H9 (cell line): Measurements from ENCODE around the gene DPP10. TPM values are rescaled to one million over a fixed set of nuclear protein-coding genes. Genes with fewer than 3 reads are reported as not detected.

ENCODE experiments used
- DNase-seq: peaks from one replicate; pipeline ENCODE4 v3.0.0-alpha.2; 2017
- H2AFZ ChIP-seq: one replicate; pipeline ENCODE4 v1.6.1; 2013; ENCODE audit warnings: mild to moderate bottlenecking, low read length, control low read depth, moderate library complexity
- H2AK5ac ChIP-seq: 2 replicates; pipeline ENCODE4 v1.6.1; 2013; ENCODE audit warnings: low read length, control low read depth, mixed read lengths; ENCODE audit not compliant: insufficient read length
- H2BK120ac ChIP-seq: one replicate; pipeline ENCODE4 v1.6.1; 2013; ENCODE audit warnings: low read depth, mild to moderate bottlenecking, low read length, control low read depth, inconsistent platforms; ENCODE audit not compliant: poor library complexity, severe bottlenecking
- H2BK12ac ChIP-seq: 2 replicates; pipeline ENCODE4 v1.6.1; 2013; ENCODE audit warnings: low read length, control low read depth, mixed read lengths, low read depth; ENCODE audit not compliant: insufficient read length
- H2BK15ac ChIP-seq: 2 replicates; pipeline ENCODE4 v1.6.1; 2013; ENCODE audit warnings: low read depth, low read length, control low read depth
- H2BK20ac ChIP-seq: one replicate; pipeline ENCODE4 v1.6.1; 2013; ENCODE audit warnings: low read depth, mild to moderate bottlenecking, low read length, control low read depth, inconsistent platforms; ENCODE audit not compliant: poor library complexity, severe bottlenecking
- H2BK5ac ChIP-seq: 2 replicates; pipeline ENCODE4 v1.6.1; 2013; ENCODE audit warnings: low read length, control low read depth, mixed read lengths; ENCODE audit not compliant: insufficient read length
- H3K14ac ChIP-seq: 2 replicates; pipeline ENCODE4 v1.6.1; 2013; ENCODE audit warnings: low read length, control low read depth; ENCODE audit not compliant: insufficient read depth
- H3K18ac ChIP-seq: 2 replicates; pipeline ENCODE4 v1.6.1; 2013; ENCODE audit warnings: low read depth, mild to moderate bottlenecking, mixed read lengths, low read length, control low read depth; ENCODE audit not compliant: insufficient read length
- H3K23ac ChIP-seq: 2 replicates; pipeline ENCODE4 v1.6.1; 2013; ENCODE audit warnings: low read length, control low read depth, mixed read lengths, low read depth; ENCODE audit not compliant: insufficient read length
- H3K23me2 ChIP-seq: 2 replicates; pipeline ENCODE4 v1.6.1; 2013; ENCODE audit warnings: low read depth, mild to moderate bottlenecking, mixed read lengths, low read length, control low read depth; ENCODE audit not compliant: insufficient read length, poor library complexity, severe bottlenecking
- H3K27ac ChIP-seq: 2 replicates; pipeline ENCODE4 v1.5.1; 2013; ENCODE audit warnings: low read length, control low read depth, mixed read lengths, low read depth; ENCODE audit not compliant: insufficient read length
- H3K27me3 ChIP-seq: 2 replicates; pipeline ENCODE4 v1.6.1; 2013; ENCODE audit warnings: low read length, control low read depth, inconsistent platforms; ENCODE audit not compliant: insufficient read depth
- H3K4ac ChIP-seq: 2 replicates; pipeline ENCODE4 v1.6.1; 2013; ENCODE audit warnings: low read depth, mild to moderate bottlenecking, control low read depth, inconsistent platforms, low read length, moderate library complexity
- H3K4me1 ChIP-seq: 2 replicates; pipeline ENCODE4 v1.6.1; 2013; ENCODE audit warnings: low read length, control low read depth, inconsistent platforms; ENCODE audit not compliant: insufficient read depth
- H3K4me2 ChIP-seq: 2 replicates; pipeline ENCODE4 v1.6.1; 2013; ENCODE audit warnings: low read length, control low read depth, mixed read lengths; ENCODE audit not compliant: insufficient read length, insufficient read depth
- H3K56ac ChIP-seq: 2 replicates; pipeline ENCODE4 v1.6.1; 2013; ENCODE audit warnings: low read depth, mild to moderate bottlenecking, mixed read lengths, low read length, control low read depth; ENCODE audit not compliant: insufficient read length
- H3K79me1 ChIP-seq: 2 replicates; pipeline ENCODE4 v1.6.1; 2013; ENCODE audit warnings: low read depth, mild to moderate bottlenecking, moderate library complexity, low read length, control low read depth, inconsistent platforms; ENCODE audit not compliant: insufficient read depth, poor library complexity, severe bottlenecking
- H3K79me2 ChIP-seq: 2 replicates; pipeline ENCODE4 v1.6.1; 2013; ENCODE audit warnings: low read length, control low read depth, inconsistent platforms; ENCODE audit not compliant: insufficient read depth
- H3K9ac ChIP-seq: 2 replicates; pipeline ENCODE4 v1.6.1; 2013; ENCODE audit warnings: low read length, control low read depth, mixed read lengths; ENCODE audit not compliant: insufficient read length; ENCODE audit errors: extremely low read depth
- H3K9me3 ChIP-seq: one replicate; pipeline ENCODE4 v1.6.1; 2013; ENCODE audit warnings: low read depth, low read length, inconsistent platforms; ENCODE audit not compliant: control insufficient read depth
- H3T11ph ChIP-seq: one replicate; pipeline ENCODE4 v1.6.1; 2013; ENCODE audit warnings: mild to moderate bottlenecking, low read length, control low read depth, inconsistent platforms
- H4K20me1 ChIP-seq: one replicate; pipeline ENCODE4 v1.6.1; 2013; ENCODE audit not compliant: control insufficient read depth, insufficient read length, insufficient read depth
- H4K5ac ChIP-seq: 2 replicates; pipeline ENCODE4 v1.6.1; 2013; ENCODE audit warnings: low read depth, mild to moderate bottlenecking, mixed read lengths, low read length, control low read depth; ENCODE audit not compliant: insufficient read length
- H4K8ac ChIP-seq: replicated peaks from 2 replicates; pipeline ENCODE4 v1.6.1; 2013; ENCODE audit warnings: low read length, control low read depth, mixed read lengths, low read depth; ENCODE audit not compliant: insufficient read length
- H4K91ac ChIP-seq: 2 replicates; pipeline ENCODE4 v1.6.1; 2013; ENCODE audit warnings: low read depth, mild to moderate bottlenecking, moderate library complexity, mixed read lengths, low read length, control low read depth; ENCODE audit not compliant: insufficient read length
- H3K27ac Mint-ChIP-seq, 3 experiments: 2 replicates in 2 of 3; 3 replicates in 1 of 3; pipeline ENCODE4 v1.8.0; 2020 to 2021; ENCODE audit warnings: mixed read lengths in 3 of 3, mild to moderate bottlenecking in 1 of 3, moderate library complexity in 1 of 3
- H3K27me3 Mint-ChIP-seq: 2 replicates; pipeline ENCODE4 v1.8.0; 2021; ENCODE audit warnings: low read depth, mild to moderate bottlenecking, moderate library complexity, mixed read lengths
- H3K36me3 Mint-ChIP-seq, 3 experiments: 2 replicates in 2 of 3; 3 replicates in 1 of 3; pipeline ENCODE4 v1.8.0; 2020 to 2021; ENCODE audit warnings: low read depth in 3 of 3, mixed read lengths in 3 of 3; ENCODE audit not compliant: insufficient read depth in 1 of 3
- H3K4me1 Mint-ChIP-seq, 2 experiments: 2 replicates each; pipeline ENCODE4 v1.8.0; 2020; ENCODE audit warnings: mixed read lengths in 2 of 2
- H3K4me3 Mint-ChIP-seq, 2 experiments: 2 replicates in 1 of 2; 3 replicates in 1 of 2; pipeline ENCODE4 v1.8.0; 2020 to 2021; ENCODE audit warnings: mild to moderate bottlenecking in 2 of 2, mixed read lengths in 2 of 2, moderate library complexity in 1 of 2
- H3K9me3 Mint-ChIP-seq, 2 experiments: 2 replicates in 1 of 2; 3 replicates in 1 of 2; pipeline ENCODE4 v1.8.0; 2020; ENCODE audit warnings: mild to moderate bottlenecking in 2 of 2, mixed read lengths in 2 of 2, moderate library complexity in 1 of 2
- CTCF ChIP-seq: fragments of 200-600 bp; sonication (generic); conservative IDR thresholded peaks from 3 replicates; pipeline ENCODE4 v1.8.0; 2021; ENCODE audit warnings: antibody characterized with exemption, mild to moderate bottlenecking
- WGBS: extraction: QIAGEN DNeasy Blood & Tissue Kit; methylation state at CpG from one replicate; pipeline ENCODE4 v1.1.7; 2013; ENCODE audit warnings: missing lambda C conversion rate, low lambda C conversion rate, mixed read lengths; ENCODE audit not compliant: insufficient read length; ENCODE audit errors: extremely low coverage; 5-methylcytosine and 5-hydroxymethylcytosine counted together
- total RNA-seq: library from RNA; stranded (reverse); gene quantifications from 2 replicates; pipeline ENCODE4 v1.2.1, GENCODE V29; 2021

DPP10 gene
- total RNA-seq, 1 experiment from 2014 or later: 11.3 TPM

DNA sequence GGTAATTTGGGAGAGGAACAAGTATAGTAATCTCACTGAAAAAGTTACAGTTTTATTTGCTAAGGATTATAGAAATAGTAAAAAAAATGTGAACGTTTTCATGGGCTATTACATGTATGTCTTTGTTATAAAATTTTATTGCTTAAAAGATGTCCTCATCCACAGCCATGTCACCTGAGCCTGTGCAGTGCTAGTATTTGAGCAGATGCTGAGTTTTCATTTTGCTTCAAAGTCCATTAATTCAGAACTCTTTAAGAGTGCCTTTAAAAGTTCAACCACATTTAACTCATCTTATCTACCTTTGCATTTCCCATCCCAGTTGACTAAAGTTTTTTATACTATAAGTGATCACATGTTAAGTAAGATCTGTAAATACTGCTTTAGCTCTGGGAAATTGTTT, 52.6 kb downstream of the DPP10 start:
- Mint-ChIP-seq H3K4me1 (peaks cover 0 to 2% of the 10 kb centered on the region in 2 experiments; a peak in 1 of 4 replicates), H3K36me3 (no peaks in the 10 kb centered on the region), H3K9me3 (peaks cover 0 to 4% of the 10 kb centered on the region in 2 experiments; a peak in 1 of 5 replicates), H3K27ac (no peak overlapping the region), H3K4me3 (no peak overlapping the region), H3K27me3 (no peaks in the 10 kb centered on the region)
- no peak overlapping the region for H3K18ac ChIP-seq
- no peak overlapping the region for H3T11ph ChIP-seq
- no peaks in the 10 kb centered on the region for H3K23me2 ChIP-seq
- H3K56ac ChIP-seq: no peak overlapping the region
- H2BK15ac ChIP-seq: no peak overlapping the region
- TF ChIP-seq CTCF: no peak
- no peak overlapping the region for H3K4ac ChIP-seq
- no peak overlapping the region for H3K9ac ChIP-seq
- no peak overlapping the region for H4K8ac ChIP-seq
- no peak overlapping the region for H2BK120ac ChIP-seq
- H3K79me2 ChIP-seq: no peaks in the 10 kb centered on the region
- no CpG with 5 or more reads among the region's 1 CpG for WGBS
- H3K79me1 ChIP-seq: no peaks in the 10 kb centered on the region
- H3K4me2 ChIP-seq: no peak overlapping the region
- no peaks in the 10 kb centered on the region for H4K20me1 ChIP-seq
- H3K27ac ChIP-seq: no peak overlapping the region
- H2BK12ac ChIP-seq: no peak overlapping the region
- H2AFZ ChIP-seq: no peak overlapping the region
- H3K27me3 ChIP-seq: no peaks in the 10 kb centered on the region
- no peak overlapping the region for H3K23ac ChIP-seq
- H4K91ac ChIP-seq: no peak overlapping the region
- DNase-seq: no peak
- H3K14ac ChIP-seq: no peak overlapping the region
- H2AK5ac ChIP-seq: no peak overlapping the region
- no peaks in the 10 kb centered on the region for H3K9me3 ChIP-seq
- H2BK20ac ChIP-seq: no peak overlapping the region
- no peaks in the 10 kb centered on the region for H3K4me1 ChIP-seq
- H4K5ac ChIP-seq: no peak overlapping the region
- no peak overlapping the region for H2BK5ac ChIP-seq
